Stimulated activated CD4-positive, alpha-beta T cell treated with anti-CD3 and anti-CD28 coated beads, Interleukin-15, amount 100 ng/mL, for 1 hour (primary cell): Measurements from ENCODE around the gene NAT10.
"Not testable (repeated sequence)": the region's sequence is repeated elsewhere in the genome, so short reads cannot be mapped to it uniquely, and the experiment has no call there.

Source experiments
- DNase-seq, 2 donors: peaks; one replicate each; pipeline ENCODE4 v3.0.0-alpha.2; 2020; ENCODE audit warnings: low read depth in 1 of 2, low spot score in 1 of 2

The NAT10 gene

GRCh38 chr11:34105079-34105956 lies at the start of gene NAT10:
TSS of gene NAT10 (plus strand) at chr11:34105629. CDS start at chr11:34108226, 2,597 bp downstream.
- DNase-seq: peak; percentile 88 to 92

GRCh38 chr11:34056672-34057071 lies 48.8 kb upstream of the NAT10 start:
- no peak for DNase-seq

GRCh38 chr11:34063061-34063795 lies 42.2 kb upstream of the NAT10 start:
- DNase-seq: no peak

GRCh38 chr11:34064291-34064690 lies 41.1 kb upstream of the NAT10 start:
- no peak for DNase-seq

GRCh38 chr11:34065505-34066203 lies 39.8 kb upstream of the NAT10 start:
- no peak for DNase-seq

- DNase-seq: not testable (repeated sequence)
Observed at GRCh38 chr11:34066766-34067165, 38.7 kb upstream of the NAT10 start.

GRCh38 chr11:34067383-34068065 lies 37.9 kb upstream of the NAT10 start:
- no peak for DNase-seq

GRCh38 chr11:34068111-34068510 lies 37.3 kb upstream of the NAT10 start:
- DNase-seq: no peak

- DNase-seq: not testable (repeated sequence)
Observed at GRCh38 chr11:34071306-34071705, 34.1 kb upstream of the NAT10 start.

- DNase-seq: no peak
Observed at GRCh38 chr11:34072041-34072440, 33.4 kb upstream of the NAT10 start.

- no peak for DNase-seq
Observed at GRCh38 chr11:34072832-34073231, 32.6 kb upstream of the NAT10 start.

- DNase-seq: no peak
Observed at GRCh38 chr11:34074391-34074790, 31.0 kb upstream of the NAT10 start.

- no peak for DNase-seq
Observed at GRCh38 chr11:34075178-34075820, 30.1 kb upstream of the NAT10 start.

GRCh38 chr11:34080609-34081008 lies 24.8 kb upstream of the NAT10 start:
- no peak for DNase-seq

- no peak for DNase-seq
Observed at GRCh38 chr11:34084637-34085036, 20.8 kb upstream of the NAT10 start.

- no peak for DNase-seq
Observed at GRCh38 chr11:34086554-34087283, 18.7 kb upstream of the NAT10 start.

GRCh38 chr11:34091825-34092224 lies 13.6 kb upstream of the NAT10 start:
- DNase-seq: no peak

GRCh38 chr11:34094900-34095299 lies 10.5 kb upstream of the NAT10 start:
- DNase-seq: not testable (repeated sequence)

- no peak for DNase-seq
Observed at GRCh38 chr11:34098813-34099212, 6.6 kb upstream of the NAT10 start.

- DNase-seq: no peak
Observed at GRCh38 chr11:34104680-34105078, 750 bp upstream of the NAT10 start.
